ENCODE measurements around the gene NFATC1.

The NFATC1 gene

DNA sequence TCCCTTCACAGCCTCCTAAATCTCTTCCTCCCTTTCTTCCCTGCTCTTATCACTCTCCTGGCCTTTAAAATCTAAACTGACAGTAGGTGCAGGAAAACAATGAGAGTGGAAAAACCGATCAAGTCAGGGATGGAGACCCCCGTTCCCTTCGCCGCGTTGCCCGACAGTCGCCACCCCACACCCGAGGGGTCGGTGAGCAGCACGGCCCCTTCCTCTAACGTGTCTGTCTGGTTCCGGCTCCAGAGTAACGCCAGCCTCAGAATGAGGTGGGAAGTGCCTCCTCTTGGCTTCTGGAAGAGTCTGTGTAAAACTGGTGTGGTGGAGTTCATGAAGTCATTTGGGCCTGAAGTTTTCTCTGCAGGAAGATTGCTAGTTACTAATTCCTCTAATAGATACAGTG is 138.6 kb downstream of the NFATC1 start:
- DNase-seq (ENCODE audit: low read depth in 2 of 2), result no peak

- no peak for DNase-seq (ENCODE audit: low read depth in 2 of 2)
Measured at GRCh38 chr18:79537758-79538157, 142.0 kb downstream of the NFATC1 start.

GRCh38 chr18:79538635-79539034 is 142.9 kb downstream of the NFATC1 start:
- DNase-seq (ENCODE audit: low read depth in 2 of 2), result no peak

- DNase-seq (ENCODE audit: low read depth in 2 of 2), result no peak
Measured at GRCh38 chr18:79540161-79540903, 144.6 kb downstream of the NFATC1 start.

DNA sequence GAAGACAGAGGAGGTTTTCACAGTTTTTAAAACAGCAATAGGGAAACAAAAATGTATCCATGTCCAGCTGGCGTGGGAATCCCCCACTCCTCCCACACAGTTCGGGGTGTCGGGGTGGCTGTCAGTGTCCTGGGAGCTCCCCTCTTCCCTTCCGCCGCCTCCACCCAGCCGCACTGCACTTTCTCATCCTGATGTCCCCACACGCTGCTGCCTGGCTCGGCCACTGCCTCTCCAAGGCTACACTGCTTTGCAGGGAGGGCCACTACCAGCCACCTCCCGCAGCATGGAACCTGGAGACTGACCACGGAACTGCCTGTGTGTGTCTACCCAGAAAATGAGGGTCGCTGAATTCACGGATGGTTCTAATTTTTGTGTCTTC is 145.2 kb downstream of the NFATC1 start:
- DNase-seq (ENCODE audit: low read depth in 2 of 2), result no peak

DNA sequence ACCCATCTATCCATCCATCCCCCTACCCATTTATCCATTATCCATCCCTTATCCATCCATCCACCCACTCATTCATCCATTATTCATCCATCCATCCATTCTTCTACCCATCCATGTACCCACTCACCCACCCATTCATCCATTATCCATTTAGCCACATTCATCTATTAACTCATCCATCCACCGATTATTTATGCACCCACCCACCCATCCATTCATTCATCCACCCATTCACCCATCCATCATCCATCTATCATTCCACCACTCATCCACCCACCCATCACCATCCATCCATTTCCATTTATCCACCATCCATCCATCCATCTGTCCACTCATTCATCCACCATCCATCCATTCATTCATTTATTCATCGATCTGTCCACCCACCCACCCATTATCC is 146.5 kb downstream of the NFATC1 start:
- DNase-seq (ENCODE audit: low read depth in 2 of 2), result no peak

GRCh38 chr18:79542876-79543750 is 147.4 kb downstream of the NFATC1 start:
- DNase-seq (ENCODE audit: low read depth in 2 of 2), result no peak

GRCh38 chr18:79543861-79544385 is 148.2 kb downstream of the NFATC1 start:
- DNase-seq (ENCODE audit: low read depth in 2 of 2), result no peak

DNA sequence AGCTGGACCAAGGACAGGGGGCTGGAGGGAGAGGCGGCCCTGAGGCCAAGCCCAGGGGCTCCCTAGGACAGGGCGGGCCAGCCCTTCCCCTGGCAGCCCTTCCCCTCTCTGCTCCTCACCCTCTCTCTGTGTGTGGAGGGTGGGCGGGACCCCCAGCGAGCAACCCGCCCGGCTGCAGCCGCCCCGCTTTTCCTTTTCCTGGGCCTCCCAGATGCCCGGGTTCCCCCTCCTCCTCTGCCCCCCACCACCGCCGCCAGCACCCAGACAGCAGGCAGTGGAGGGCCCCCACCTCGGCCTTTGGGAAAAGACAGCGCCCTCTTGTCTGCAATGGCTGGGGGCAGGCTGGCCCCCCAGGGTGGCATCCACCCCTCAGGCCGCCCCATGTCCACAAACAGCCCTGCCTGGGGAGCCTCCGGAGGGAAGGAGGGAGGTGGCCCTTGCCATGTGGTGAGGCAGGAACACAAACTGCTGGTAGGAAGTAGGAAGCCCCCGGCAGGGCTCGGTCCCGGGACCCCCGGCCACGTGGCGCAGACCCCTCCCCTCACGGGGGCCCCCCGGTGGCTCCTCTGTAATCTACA is 148.7 kb downstream of the NFATC1 start:
- DNase-seq (ENCODE audit: low read depth in 2 of 2), result no peak

DNA sequence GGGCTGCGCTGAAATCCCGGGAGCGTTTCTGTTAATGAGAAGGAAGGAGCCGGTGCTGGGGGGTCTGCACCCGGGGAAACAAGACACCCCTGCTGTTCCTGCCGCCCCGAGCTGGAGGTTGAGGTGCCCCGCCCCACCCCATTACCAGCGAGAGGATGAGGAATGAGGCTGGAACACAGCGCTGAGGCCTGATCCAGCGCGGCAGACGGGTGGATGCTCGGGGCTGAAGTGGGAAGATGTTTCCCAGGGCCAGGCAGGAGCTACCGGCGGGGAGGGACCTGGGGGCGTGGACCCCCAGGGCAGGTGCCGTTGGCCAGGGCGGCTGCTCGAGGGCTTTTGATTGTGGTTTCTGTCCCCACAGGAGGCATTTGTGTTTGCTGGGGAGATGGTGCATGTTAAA is 149.5 kb downstream of the NFATC1 start:
- no peak for DNase-seq (ENCODE audit: low read depth in 2 of 2)

DNA sequence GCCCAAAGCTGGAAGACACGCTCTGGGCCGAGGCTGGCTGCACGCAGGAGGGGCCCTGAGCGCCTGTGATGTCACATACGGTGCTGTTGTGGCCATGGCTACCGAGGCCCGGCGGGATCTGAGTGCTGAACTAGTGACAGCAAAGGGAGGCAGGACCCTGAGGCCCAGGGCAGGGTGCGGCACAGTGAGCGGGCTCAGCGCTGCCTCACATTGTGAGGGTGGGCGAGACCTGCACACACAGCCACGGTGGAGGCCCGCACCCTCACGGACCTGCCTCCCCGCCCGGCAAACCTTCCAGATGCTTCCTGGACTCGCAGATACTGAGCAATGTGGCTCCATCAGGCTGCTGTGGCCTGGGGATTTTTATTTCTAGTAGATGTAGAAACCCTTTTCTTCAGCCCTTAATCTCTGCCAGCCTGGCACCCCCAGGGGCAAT is 150.0 kb downstream of the NFATC1 start:
- DNase-seq (ENCODE audit: low read depth in 2 of 2), result no peak

- DNase-seq (ENCODE audit: low read depth in 2 of 2), result no peak
Measured at GRCh38 chr18:79546781-79547272, 151.1 kb downstream of the NFATC1 start.

DNA sequence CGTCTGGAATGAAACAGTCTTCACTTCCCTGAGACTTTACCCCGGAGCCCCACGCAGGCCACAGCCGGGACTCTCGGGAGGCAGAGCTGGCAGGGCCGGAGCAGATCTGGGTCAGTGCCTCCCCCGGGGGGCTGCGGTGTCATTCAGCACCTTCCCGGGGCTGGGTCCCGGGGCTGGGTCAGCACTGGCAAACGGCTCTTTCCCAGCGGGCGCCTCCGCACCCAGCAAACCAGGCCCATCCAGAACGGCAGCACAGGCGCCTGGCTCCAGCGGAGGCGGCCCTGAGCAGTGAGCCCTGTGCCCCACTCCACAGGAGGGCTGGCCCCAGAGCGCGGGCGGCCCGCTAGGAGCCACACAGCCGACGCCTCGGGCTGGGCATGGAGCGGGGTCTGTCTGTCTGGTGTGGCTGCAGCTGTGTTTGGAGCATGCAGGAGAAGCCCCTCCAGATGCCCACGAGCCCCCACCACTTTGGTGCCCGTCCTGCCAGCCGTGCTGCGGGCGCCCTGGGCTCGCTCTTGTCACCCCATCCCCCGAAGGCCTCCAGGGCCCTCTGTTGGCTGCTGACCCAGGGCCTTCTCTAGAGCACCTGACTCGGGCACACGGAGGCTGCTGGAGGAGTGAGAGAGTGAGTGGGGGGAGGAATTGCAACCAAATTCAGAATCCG is 151.8 kb downstream of the NFATC1 start:
- no peak for DNase-seq (ENCODE audit: low read depth in 2 of 2)

- no peak for DNase-seq (ENCODE audit: low read depth in 2 of 2)
Measured at GRCh38 chr18:79548077-79548450, 152.3 kb downstream of the NFATC1 start.

GRCh38 chr18:79548621-79548985 is 152.9 kb downstream of the NFATC1 start:
- no peak for DNase-seq (ENCODE audit: low read depth in 2 of 2)

DNA sequence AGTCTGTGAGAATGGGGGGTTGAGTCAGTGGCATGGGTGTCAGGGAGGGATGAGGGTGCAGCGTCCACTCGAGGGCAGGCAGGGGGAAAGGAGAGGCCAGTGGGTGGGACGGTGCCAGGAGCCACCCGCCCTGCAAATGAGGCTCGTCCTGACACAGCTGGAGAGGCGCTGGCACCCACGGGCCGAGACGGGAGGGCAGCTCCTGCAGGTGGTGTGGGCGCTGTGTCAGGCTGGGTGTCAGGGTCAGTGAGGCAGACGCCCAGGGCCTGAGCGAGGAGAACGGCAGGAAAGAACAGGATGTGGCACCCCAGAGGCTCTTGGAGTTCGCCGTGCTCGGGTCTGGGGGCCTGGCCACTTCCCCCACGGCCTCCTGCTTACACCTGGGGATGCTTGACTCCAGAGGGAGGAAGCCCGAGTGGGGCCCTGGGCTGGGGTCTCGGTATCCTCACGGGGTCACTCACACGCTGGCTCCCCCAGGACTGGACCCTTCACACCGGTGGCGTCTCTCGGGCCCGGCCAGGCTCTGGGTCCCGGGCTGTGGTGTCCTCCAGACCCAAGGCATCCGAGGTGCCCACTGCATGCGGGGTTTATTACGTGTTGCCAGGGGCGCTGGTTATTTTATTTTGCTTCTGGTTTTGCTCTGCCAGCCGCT is 153.4 kb downstream of the NFATC1 start:
- no peak for DNase-seq (ENCODE audit: low read depth in 2 of 2)

GRCh38 chr18:79549638-79550000 is 153.9 kb downstream of the NFATC1 start:
- no peak for DNase-seq (ENCODE audit: low read depth in 2 of 2)

GRCh38 chr18:79552140-79552631 is 156.5 kb downstream of the NFATC1 start:
- DNase-seq (ENCODE audit: low read depth in 2 of 2), result no peak

- no peak for DNase-seq (ENCODE audit: low read depth in 2 of 2)
Measured at GRCh38 chr18:79552696-79553095, 157.0 kb downstream of the NFATC1 start.

- no peak for DNase-seq (ENCODE audit: low read depth in 2 of 2)
Measured at GRCh38 chr18:79553154-79553553, 157.4 kb downstream of the NFATC1 start.

GRCh38 chr18:79553696-79554095 is 158.0 kb downstream of the NFATC1 start:
- DNase-seq (ENCODE audit: low read depth in 2 of 2), result no peak

Data from stimulated activated CD4-positive, alpha-beta T cell treated with anti-CD3 and anti-CD28 coated beads, Interleukin-1b, Interleukin-23, amount 100 ng/mL, for 1 hour (primary cell).